Activated CD4-positive, alpha-beta T cell treated with anti-CD3 and anti-CD28 coated beads, Interleukin-2, amount 50 U/mL, for 24 hours (primary cell): ENCODE data around the gene TIMM17A.

Source experiments
- DNase-seq, 2 donors: peaks; one replicate each; pipeline ENCODE4 v3.0.0-alpha.2; 2020; ENCODE audit warnings: low read depth in 1 of 2, low spot score in 1 of 2

Gene TIMM17A

DNA sequence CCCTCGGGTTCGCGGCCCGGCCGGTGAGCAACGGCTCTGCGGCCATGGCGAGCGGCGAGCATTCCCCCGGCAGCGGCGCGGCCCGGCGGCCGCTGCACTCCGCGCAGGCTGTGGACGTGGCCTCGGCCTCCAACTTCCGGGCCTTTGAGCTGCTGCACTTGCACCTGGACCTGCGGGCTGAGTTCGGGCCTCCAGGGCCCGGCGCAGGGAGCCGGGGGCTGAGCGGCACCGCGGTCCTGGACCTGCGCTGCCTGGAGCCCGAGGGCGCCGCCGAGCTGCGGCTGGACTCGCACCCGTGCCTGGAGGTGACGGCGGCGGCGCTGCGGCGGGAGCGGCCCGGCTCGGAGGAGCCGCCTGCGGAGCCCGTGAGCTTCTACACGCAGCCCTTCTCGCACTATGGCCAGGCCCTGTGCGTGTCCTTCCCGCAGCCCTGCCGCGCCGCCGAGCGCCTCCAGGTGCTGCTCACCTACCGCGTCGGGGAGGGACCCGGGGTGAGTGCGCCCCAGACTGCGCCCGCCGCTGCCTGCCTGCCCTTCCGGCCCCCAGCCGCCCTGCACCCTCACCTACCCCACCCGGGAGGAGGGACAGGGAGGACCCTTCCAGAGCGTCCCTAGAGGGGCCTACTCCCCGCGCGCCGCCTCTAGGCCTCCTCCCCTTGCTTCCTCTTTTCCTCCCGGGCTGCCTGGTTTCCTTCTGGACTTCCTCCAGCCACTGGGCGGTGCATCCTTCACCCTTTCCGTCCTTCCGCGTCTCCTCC is 27.5 kb downstream of the TIMM17A start, which contains the start of gene RNPEP:
RNPEP (plus strand) TSS at position 26 of the 757 bp plus-strand sequence; CDS start at position 45, 19 bp downstream.
- DNase-seq: peak; percentile 21 to 31

DNA sequence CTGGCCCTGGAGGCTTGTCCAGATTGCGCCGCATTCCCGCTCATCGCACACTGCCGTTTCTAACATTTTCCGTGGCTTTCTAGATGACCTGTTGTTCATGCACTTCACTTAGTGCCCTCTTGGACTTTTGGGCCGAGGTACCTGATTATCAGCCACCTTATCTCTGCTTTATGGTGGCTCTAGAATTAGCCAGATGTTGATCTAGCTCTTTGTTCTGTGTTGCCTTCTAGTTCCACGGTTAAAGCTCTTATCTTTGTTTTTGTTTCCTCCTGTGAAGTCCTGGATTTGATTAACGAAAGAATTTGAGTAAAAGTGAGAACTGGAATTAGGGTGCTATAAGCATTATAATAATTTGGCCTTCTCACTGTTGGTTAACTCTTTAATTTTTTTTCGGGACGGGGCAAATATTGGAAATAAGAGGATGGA is 28.1 kb downstream of the TIMM17A start:
- DNase-seq: peak in 1 of 2 donors; percentile 1

DNA sequence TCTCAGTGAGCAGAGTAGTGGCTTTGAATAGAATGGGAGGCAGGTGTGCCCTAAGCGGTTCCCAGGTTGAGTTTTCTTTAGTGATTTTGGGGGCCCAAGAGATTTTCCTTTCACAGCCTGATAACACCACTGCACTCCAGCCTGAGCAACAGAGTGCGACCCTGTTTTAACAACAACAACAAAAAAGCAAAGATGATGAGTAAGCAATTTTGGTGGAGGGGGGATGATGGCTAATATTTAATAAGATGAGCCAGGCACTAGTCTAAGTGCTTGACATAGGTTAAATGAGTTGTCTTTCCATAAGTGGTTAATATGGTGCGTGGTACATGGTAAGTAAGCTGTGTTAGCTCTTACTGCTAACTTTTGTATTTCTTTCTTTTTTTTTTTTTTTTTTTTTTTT is 29.1 kb downstream of the TIMM17A start:
- no peak for DNase-seq

DNA sequence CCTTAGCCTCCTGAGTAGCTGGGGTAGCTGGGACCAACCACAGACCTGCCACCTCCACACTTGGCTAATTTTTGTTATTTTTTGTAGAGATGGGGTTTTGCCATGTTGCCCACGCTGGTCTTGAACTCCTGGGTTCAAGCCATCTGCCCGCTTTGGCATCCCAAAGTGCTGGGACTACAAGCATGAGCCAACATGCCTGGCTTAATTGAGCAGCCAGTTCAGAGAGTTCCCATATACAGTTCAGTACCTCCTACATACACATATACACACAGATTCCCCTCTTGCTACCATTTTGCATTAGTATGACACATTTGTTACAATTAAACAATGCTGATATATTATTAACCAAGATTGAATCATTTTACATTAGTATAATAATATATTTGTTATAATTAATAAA is 30.1 kb downstream of the TIMM17A start:
- DNase-seq: no peak

DNA sequence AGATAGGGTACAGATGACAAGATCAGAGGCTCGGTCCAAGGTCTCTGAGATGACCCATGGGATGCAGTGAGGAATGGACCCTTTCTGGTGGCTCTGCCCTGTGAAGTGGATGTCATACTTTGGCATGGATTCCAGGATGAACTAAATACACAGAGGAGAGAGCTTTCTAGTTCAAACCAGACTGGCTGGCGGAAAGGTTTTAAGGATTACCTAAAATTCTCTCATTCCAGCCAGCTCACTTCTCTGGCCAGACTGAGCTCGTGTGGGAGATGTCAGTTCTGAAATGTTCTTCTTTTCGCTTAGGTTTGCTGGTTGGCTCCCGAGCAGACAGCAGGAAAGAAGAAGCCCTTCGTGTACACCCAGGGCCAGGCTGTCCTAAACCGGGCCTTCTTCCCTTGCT is 33.3 kb downstream of the TIMM17A start:
- DNase-seq: no peak

DNA sequence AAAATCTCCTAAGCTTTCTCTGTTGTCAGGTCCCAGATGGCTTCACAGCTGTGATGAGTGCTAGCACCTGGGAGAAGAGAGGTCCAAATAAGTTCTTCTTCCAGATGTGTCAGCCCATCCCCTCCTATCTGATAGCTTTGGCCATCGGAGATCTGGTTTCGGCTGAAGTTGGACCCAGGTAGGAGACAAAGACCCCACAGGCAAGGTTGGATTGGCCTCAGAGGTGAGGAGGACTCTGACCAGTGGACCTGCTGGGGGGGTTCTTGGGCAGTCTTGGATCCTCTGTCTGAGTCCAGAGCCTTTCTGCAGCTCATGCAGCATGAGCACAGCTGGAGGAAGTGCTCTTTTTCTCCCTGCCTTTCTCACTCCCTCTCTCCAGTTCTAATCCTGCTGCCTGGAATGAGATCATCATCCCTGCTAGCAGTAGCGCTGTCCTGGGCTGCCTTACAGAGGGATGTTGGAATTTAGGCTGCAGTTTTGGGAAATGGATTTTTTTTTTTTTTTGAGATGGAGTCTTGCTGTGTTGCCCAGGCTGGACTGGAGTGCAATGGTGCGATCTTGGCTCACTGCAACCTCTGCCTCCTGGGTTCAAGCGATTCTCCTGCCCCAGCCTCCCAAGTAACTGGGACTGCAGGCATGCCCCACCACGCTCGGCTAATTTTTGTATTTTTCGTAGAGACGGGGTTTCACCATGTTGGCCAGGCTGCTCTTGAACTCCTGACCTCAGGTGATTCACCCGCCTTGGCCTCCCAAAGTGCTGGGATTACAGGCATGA is 34.2 kb downstream of the TIMM17A start:
- DNase-seq: no peak

DNA sequence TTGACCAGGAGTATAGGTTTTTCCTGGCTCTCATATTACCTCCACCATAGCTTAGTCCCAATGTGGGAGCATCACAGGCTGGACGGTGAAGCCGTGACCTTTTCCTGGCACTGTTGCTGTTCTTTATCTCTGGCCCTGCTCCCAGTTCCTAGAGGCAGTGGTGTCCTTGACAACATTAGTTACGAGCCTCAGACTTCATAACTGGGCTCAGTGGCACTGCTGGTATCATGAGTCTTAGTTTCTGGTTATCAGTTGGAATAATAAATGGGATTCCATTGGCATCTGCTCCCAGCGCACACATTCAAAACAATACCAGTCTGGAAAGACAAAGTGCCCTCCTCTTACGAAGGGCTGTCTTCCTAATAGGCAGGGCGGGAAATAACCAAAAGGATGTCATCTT is 35.1 kb downstream of the TIMM17A start:
- no peak for DNase-seq

DNA sequence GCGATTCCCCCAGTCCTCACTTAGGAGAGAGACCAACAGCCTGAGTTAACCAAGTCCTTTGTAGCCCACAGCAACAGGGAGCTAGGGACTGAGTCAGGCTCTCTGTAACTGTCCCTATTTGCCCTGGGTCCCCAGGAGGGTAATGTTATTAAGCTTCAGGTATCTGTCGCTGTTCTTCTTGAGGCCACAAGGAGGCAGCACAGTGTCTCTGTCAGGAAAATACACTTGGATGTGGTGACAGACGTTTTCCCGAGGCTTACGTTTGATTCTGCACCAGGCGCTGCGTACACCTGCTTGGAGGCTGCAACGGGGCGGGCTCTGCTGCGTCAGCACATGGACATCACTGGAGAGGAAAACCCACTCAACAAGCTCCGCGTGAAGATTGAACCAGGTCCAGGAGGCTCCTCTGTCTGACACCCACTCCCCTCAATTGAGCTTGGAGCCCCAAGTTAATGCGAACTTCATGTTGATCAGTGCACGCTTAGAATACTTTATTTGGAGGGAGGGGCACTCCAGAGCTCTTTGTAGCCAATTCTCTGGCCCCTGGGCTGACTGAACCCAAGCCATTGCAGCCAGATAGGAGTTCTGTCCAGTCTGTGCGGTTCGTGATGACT is 44.4 kb downstream of the TIMM17A start:
- no peak for DNase-seq

DNA sequence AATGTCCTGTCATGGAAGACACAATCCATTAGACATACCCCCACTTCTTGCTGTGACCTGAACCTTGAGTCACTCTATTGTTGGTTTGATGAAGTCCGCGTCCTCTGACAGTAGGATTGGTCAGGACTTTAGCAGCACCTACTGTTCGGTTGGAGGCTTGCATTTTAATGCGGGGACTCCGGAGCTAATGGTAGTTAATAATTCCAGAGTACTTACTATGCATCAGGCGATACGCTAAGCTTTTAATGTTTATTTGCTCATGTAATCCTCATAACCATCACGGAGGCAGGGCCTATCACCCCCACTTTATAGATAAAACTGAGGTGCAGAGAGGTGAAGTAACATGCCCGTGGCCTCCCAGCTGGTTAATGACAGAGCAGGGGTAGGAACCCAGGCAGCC is 47.2 kb downstream of the TIMM17A start:
- no peak for DNase-seq

DNA sequence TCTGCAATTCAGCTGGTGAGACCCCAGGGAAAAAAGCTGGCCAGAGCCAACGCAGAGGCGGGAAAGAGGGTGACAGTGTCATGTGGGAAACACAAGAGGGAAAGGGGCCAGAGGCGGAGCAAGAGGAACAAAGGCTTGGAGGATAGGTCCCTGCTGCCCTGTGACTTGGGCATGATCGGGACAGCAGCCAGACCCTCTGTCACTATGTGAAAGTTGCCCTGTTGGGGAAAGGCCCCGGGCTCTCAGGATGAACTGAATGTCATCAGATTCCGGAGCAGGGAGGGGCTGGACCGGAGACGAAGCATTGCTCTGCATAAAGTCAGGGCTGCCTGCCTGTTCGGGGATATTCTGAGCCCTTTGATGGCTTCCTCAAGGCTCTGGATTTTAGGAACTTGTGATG is 49.4 kb downstream of the TIMM17A start:
- no peak for DNase-seq

DNA sequence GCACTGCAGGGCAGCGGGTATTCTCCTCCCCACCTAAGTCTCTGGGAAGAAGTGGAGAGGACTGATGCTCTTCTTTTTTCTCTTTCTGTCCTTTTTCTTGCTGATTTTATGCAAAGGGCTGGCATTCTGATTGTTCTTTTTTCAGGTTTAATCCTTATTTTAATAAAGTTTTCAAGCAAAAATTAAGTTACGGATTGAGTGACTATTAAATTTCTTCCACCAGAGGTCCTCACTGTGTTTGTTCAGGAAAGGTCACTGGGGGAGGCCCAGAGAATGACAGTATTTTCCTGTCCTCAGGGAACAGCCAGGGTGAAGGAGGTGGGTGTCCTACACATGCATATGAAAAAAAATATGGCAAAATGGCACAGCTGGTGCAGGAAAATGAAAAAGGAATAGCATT is 50.7 kb downstream of the TIMM17A start:
- DNase-seq: no peak

DNA sequence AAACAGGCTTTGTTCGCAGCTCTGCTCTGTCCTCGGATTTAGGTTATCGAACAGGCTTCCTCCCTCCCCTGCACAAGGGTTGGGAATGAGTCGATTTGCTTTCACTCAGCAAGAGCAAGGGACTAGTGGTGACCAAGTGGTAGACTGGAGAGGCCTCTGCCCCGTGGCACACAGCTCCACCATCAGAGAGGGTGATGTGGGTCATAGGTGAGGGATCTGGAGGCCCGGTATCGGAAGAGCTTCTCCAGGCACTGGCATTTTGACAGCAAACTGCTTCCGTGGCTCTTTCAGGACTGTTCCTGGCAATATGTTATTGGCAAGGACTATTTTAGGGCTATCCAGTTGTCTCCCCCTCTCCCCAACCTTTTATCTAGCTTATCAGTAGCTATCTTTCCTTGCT is 52.0 kb downstream of the TIMM17A start:
- no peak for DNase-seq

DNA sequence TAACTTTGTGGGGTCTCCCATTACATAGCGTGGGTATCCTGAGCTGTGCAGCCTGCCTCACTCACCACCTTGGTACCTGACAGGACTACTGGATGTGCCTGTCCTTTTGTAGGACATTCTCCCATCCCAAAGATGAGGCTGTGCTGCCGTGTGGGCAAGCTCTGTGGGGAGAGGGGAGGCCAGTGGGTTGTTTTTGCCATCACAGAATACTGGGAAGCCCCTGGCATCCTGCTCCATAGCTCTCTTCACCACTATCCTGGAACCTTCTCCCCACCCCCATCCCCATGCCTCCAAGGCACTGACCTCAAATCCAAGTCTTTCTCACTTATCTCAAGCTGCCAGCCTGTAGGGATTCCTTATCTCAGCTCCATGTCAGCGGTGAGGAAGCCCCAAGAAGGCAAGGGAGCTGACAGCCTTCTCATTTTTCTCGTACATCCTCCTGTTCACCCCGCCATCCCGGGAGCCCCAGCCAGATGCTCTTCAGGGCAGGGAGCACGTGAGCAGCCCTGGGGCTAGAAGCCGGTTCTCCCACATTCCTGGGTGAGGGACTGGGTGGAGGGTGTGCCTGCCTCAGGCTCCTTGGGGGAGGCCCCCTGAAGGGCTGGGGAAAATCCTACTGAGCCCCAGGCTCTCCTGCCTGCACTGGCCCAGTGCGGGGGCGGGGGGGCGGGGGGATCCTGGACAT is 52.6 kb downstream of the TIMM17A start:
- no peak for DNase-seq

DNA sequence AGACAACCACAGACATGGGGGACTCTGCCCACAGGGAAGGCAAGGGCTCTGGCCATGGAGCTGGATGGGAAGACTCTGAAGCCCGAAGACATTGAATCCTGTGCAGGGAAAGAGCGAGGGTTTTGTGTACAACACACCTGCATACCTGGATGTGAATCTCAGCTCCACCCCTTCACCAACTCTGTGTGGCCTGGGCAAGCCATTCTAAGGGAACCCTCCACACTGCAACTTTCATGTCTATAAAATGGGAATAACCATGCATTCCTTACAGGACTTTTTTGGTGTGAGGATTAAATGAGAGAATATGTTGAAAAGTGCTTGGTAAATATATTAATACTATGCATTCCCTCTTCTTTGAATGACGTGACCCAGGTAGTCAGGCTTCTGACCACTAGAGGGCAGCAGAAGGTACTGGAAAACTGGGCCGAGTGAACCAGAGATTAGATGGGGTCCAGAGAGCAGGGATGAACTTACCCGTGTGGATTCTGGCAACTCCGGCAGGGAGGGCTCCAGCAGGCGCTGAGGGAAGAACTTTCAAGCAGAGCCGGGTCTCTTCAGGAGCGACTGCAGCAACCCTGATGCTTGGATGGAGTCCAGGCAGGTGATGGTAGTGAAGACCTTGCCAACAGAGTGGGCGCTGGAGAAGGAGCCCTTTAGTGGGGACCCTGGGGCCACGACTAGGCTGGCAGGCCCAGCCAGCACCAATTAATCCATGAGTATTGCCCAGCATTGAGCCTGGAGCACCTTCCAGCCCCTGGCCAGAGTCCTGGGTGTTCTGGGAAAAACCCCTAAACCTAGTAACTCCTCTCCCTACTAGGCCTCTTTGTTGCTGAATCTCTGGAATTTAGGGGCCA is 54.2 kb downstream of the TIMM17A start:
- peak; percentile 31 to 67 for DNase-seq

DNA sequence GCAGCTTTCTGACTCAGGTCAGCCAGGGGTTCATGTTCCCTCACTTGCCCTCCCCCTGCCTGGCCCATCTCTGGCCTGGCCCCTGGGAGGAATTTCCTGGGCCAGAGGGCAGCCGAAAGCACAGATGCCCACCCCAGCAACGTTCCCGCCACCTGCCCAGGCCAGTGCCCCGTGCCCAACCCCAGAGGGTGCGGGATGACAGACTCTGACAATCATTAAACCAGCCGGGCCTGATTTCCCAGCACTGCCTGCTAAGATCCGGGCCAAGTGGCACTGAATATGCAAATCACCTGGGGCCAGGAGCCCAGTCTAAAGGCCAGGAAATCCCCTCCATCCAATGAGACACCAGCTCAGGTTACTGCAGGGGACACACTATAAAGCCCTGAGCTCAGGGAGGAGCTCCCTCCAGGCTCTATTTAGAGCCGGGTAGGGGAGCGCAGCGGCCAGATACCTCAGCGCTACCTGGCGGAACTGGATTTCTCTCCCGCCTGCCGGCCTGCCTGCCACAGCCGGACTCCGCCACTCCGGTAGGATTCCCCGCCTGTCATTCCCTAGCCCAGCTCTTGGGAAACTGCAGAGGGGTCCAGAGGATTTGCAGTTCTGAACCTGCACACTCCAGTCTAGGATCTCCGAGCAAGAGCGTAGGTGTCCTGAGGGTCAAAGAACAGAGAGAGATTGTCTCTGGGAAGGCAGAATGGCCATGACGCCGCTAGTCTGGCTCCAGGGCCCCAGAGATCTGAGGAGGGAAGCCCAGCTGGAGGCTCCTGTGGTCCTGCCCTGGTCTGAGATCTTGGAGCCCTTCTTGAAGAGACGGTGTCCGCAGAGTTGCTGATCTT is 55.1 kb downstream of the TIMM17A start, which contains the start of gene ELF3:
ELF3 (plus strand) TSS at position 408 of the 836 bp plus-strand sequence. CDS start 550 bp downstream, outside the sequence.
- DNase-seq: no peak

DNA sequence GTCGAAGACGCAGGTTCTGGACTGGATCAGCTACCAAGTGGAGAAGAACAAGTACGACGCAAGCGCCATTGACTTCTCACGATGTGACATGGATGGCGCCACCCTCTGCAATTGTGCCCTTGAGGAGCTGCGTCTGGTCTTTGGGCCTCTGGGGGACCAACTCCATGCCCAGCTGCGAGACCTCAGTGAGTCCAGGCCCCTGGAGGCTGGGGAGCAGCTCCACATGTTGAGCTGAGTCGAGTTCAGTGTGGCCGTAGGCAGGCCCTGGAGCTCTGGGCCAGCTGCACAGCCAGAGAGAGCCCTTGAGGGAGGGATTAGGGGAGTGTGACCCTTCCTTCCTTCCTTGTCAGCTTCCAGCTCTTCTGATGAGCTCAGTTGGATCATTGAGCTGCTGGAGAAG is 56.7 kb downstream of the TIMM17A start:
- DNase-seq: no peak

DNA sequence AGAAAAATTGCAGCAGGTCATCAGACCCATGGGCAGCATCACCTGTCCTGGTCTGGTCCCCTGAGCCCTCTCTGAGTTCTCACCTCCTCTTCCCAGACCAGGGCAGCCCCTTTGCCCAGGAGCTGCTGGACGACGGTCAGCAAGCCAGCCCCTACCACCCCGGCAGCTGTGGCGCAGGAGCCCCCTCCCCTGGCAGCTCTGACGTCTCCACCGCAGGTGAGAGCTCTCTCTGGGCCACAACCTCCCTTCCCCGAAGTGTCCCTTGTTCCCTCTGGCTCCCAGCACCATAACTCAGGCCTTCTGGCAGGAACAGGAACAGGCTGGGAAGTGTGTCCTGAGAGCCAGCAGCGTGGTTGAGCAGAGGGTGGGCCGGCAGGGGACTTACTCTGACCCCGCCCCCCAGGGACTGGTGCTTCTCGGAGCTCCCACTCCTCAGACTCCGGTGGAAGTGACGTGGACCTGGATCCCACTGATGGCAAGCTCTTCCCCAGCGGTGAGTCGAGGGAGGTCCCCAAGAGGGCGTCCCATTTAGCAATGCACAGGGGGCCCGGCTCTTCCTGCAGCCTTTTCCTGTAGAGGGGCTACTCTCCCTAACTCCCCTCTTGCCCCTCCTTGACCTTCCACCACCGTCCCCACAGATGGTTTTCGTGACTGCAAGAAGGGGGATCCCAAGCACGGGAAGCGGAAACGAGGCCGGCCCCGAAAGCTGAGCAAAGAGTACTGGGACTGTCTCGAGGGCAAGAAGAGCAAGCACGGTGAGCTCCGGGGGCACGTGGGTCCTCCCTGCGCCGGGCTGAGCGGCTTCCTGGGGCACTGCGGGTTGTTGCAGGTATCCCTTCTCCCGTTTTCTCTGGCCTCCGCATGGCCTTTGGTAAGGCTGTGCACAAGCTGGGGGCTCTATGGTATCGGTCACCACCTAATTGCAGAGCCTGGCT is 57.5 kb downstream of the TIMM17A start:
- no peak for DNase-seq

DNA sequence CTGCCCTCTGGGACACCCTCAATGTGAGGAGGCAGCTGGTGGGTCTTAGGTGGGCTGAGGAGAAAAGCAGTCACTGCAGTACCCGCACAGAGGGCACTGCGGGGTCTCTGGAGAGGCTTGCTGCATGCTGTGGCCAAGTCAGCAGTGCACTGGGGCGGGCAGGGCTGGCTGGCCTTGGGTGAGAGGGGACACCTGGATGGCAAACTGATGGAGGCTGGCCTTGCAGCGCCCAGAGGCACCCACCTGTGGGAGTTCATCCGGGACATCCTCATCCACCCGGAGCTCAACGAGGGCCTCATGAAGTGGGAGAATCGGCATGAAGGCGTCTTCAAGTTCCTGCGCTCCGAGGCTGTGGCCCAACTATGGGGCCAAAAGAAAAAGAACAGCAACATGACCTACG is 58.3 kb downstream of the TIMM17A start:
- DNase-seq: no peak
